Glomerular visceral epithelial cell (primary cell): ENCODE results near the gene TSC2.
"Not testable (repeated sequence)": the region's sequence is repeated elsewhere in the genome, so short reads cannot be mapped to it uniquely, and the experiment has no call there.

Experiments used
- DNase-seq: peaks from one replicate; pipeline ENCODE4 v3.0.0-alpha.2; 2016; ENCODE audit errors: extremely low spot score

Gene TSC2

GRCh38 chr16:2122429-2122828 is 74.6 kb downstream of the TSC2 start:
- no peak for DNase-seq

- DNase-seq: not testable (repeated sequence)
Observed at GRCh38 chr16:2122934-2123683, 75.3 kb downstream of the TSC2 start.

GRCh38 chr16:2123706-2124376 is 76.1 kb downstream of the TSC2 start:
- DNase-seq: not testable (repeated sequence)

GRCh38 chr16:2124377-2124693 is 76.5 kb downstream of the TSC2 start:
- DNase-seq: not testable (repeated sequence)

GRCh38 chr16:2124694-2125444 is 77.1 kb downstream of the TSC2 start:
- not testable (repeated sequence) for DNase-seq

GRCh38 chr16:2125609-2126008 is 77.8 kb downstream of the TSC2 start:
- not testable (repeated sequence) for DNase-seq

- DNase-seq: not testable (repeated sequence)
Observed at GRCh38 chr16:2126161-2126743, 78.5 kb downstream of the TSC2 start.

- DNase-seq: not testable (repeated sequence)
Observed at GRCh38 chr16:2126928-2127556, 79.3 kb downstream of the TSC2 start.

- peak; percentile 25 for DNase-seq
Observed at GRCh38 chr16:2127630-2128280, 80.0 kb downstream of the TSC2 start.

GRCh38 chr16:2129251-2129650 is 81.5 kb downstream of the TSC2 start:
- peak; percentile 60 for DNase-seq

- DNase-seq: not testable (repeated sequence)
Observed at GRCh38 chr16:2129890-2130447, 82.2 kb downstream of the TSC2 start.

- not testable (repeated sequence) for DNase-seq
Observed at GRCh38 chr16:2133797-2134196, 86.0 kb downstream of the TSC2 start.

- not testable (repeated sequence) for DNase-seq
Observed at GRCh38 chr16:2135071-2135470, 87.3 kb downstream of the TSC2 start.

- peak; percentile 88 for DNase-seq
Observed at GRCh38 chr16:2135770-2136490, 88.1 kb downstream of the TSC2 start, which contains the start of gene PKD1. TSS of gene PKD1 (minus strand) at chr16:2135898. CDS start at chr16:2135689, 209 bp downstream.
